ENCODE results near the gene PDE4D.

GRCh38 chr5:59522201-59522831 lies 371.2 kb downstream of the PDE4D start:
- TF ChIP-seq POLR2A (IDR thresholded peaks at IDR 0.05), result no peak
- no peak for TF ChIP-seq CTCF (IDR thresholded peaks at IDR 0.05)
